ENCODE measurements around the gene FGFR1OP2.

GRCh38 chr12:27006797-27007467, 68.7 kb downstream of the FGFR1OP2 start:
- TF ChIP-seq CTCF (IDR thresholded peaks at IDR 0.05) (no peak), POLR2AphosphoS5 (IDR thresholded peaks at IDR 0.05; ENCODE audit: insufficient read depth in 1 of 2, low read depth in 1 of 2) (no peak)

All from vagina (tissue), 2 donors.